BLaER1 treated with 17β-estradiol and CSF1 and Interleukin-3, amounts not matched to agents 10 nM and 100 nM (cell line): ENCODE measurements around the gene KIAA1586.
"Not testable (repeated sequence)": the region's sequence is repeated elsewhere in the genome, so short reads cannot be mapped to it uniquely, and the experiment has no call there.

Experiments used
- H3K27ac ChIP-seq, 11 experiments: shearing (Covaris generic); formaldehyde crosslinking; 2 replicates each; pipeline ENCODE4 v1.8.1; 2022
- H3K27me3 ChIP-seq, 11 experiments: shearing (Covaris generic); formaldehyde crosslinking; 2 replicates each; pipeline ENCODE4 v1.8.1; 2022
- H3K36me3 ChIP-seq, 11 experiments: shearing (Covaris generic); formaldehyde crosslinking; 2 replicates each; pipeline ENCODE4 v1.8.1; 2022
- H3K4me1 ChIP-seq, 10 experiments: shearing (Covaris generic); formaldehyde crosslinking; 2 replicates each; pipeline ENCODE4 v1.8.1; 2022
- H3K4me2 ChIP-seq, 11 experiments: shearing (Covaris generic); formaldehyde crosslinking; 2 replicates each; pipeline ENCODE4 v1.8.1; 2022
- H3K4me3 ChIP-seq, 10 experiments: shearing (Covaris generic); formaldehyde crosslinking; 2 replicates each; pipeline ENCODE4 v1.8.1; 2022
- H3K9ac ChIP-seq, 11 experiments: shearing (Covaris generic); formaldehyde crosslinking; 2 replicates each; pipeline ENCODE4 v1.8.1; 2022
- H3K9me3 ChIP-seq, 11 experiments: shearing (Covaris generic); formaldehyde crosslinking; replicated peaks in 1 of 11; 2 replicates each; pipeline ENCODE4 v1.8.1; 2022
- H4K20me1 ChIP-seq, 11 experiments: shearing (Covaris generic); formaldehyde crosslinking; 2 replicates each; pipeline ENCODE4 v1.8.1; 2022
- Cebpa-rat ChIP-seq, 11 experiments: shearing (Covaris generic); IDR thresholded peaks; 2 replicates each; pipeline ENCODE4 v1.8.1; 2022

KIAA1586 gene

DNA sequence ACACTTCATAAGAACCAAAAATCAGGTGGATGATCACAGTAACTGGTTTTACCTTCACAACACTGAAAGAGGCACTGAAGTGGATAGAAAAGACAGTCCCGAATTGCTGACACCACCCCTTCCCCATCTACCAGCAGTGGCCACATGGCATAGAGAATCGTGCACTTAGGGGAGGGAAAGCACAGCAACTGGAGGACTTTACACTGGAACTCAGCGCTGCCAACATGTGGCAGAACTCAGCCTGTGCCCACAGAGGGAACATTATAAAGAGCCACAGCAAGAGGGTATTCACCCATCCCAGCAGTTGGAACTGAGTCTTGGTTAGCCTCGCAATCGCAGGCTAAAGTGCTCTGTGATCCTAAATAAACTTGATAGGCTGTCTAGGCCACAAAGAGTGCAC lies 6.5 kb upstream of the KIAA1586 start:
- Histone ChIP-seq H3K9me3 (no peaks in the 10 kb centered on the region), H3K27ac (no peak overlapping the region), H3K27me3 (no peaks in the 10 kb centered on the region), H3K36me3 (no peaks in the 10 kb centered on the region), H3K4me3 (no peak overlapping the region), H4K20me1 (no peaks in the 10 kb centered on the region), H3K9ac (no peak overlapping the region), H3K4me2 (no peak overlapping the region), H3K4me1 (no peaks in the 10 kb centered on the region)
- TF ChIP-seq Cebpa-rat (IDR thresholded peaks at IDR 0.05) = no peak

DNA sequence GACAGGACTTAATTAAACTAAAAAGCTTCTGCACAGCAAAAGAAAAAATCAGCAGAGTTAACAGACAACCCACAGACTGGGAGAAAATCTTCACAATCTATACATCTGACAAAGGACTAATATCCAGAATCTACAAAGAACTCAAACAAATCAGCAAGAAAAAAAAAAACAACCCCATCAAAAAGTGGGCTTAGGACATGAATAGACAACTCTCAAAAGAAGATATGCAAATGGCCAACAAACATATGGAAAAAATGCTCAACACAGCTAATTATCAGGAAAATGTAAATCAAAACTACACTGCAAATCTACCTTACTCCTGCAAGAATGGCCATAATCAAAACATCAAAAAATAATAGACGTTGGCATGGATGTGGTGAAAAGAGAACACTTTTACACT lies 2.4 kb upstream of the KIAA1586 start:
- H3K9ac ChIP-seq, H3K4me2 ChIP-seq, H3K4me3 ChIP-seq, H3K27me3 ChIP-seq, H3K27ac ChIP-seq, H3K9me3 ChIP-seq: not testable (repeated sequence)
- Histone ChIP-seq H4K20me1 (peaks cover 0 to 13% (median 11%) of the 10 kb centered on the region in 11 experiments; a peak in 14 of 22 replicates), H3K36me3 (peaks cover under 1 to 11% (median 2%) of the 10 kb centered on the region in 11 experiments; a peak in 12 of 22 replicates), H3K4me1 (peaks cover 11 to 17% (median 12%) of the 10 kb centered on the region in 10 experiments)

- no peak for TF ChIP-seq Cebpa-rat (IDR thresholded peaks at IDR 0.05)
- H3K4me3 ChIP-seq = no peak overlapping the region
- H3K9ac ChIP-seq = no peak overlapping the region
- H3K27ac ChIP-seq = no peak overlapping the region
- H3K9me3 ChIP-seq = no peaks in the 10 kb centered on the region
- H3K4me2 ChIP-seq = no peak overlapping the region
- no peaks in the 10 kb centered on the region for H3K27me3 ChIP-seq
- H3K4me1 ChIP-seq = peaks cover 14 to 22% (median 17%) of the 10 kb centered on the region in 10 experiments
- H3K36me3 ChIP-seq = peaks cover 5 to 16% (median 7%) of the 10 kb centered on the region in 11 experiments; a peak in 15 of 22 replicates
- peaks cover 0 to 18% (median 16%) of the 10 kb centered on the region in 11 experiments; a peak in 14 of 22 replicates for H4K20me1 ChIP-seq
These were observed 1.9 kb upstream of the KIAA1586 start for GRCh38 chr6:57044568-57044967.

- Histone ChIP-seq H3K36me3 (peaks cover 31 to 43% (median 33%) of the 10 kb centered on the region in 11 experiments), H4K20me1 (peaks cover 12 to 41% (median 33%) of the 10 kb centered on the region in 11 experiments; a peak in 17 of 22 replicates), H3K4me1 (peaks cover 14 to 25% (median 22%) of the 10 kb centered on the region in 10 experiments)
- not testable (repeated sequence) for H3K9me3 ChIP-seq, H3K27ac ChIP-seq, H3K4me2 ChIP-seq, H3K27me3 ChIP-seq, H3K4me3 ChIP-seq, H3K9ac ChIP-seq
These were observed 728 bp downstream of the KIAA1586 start for GRCh38 chr6:57047257-57047585.

DNA sequence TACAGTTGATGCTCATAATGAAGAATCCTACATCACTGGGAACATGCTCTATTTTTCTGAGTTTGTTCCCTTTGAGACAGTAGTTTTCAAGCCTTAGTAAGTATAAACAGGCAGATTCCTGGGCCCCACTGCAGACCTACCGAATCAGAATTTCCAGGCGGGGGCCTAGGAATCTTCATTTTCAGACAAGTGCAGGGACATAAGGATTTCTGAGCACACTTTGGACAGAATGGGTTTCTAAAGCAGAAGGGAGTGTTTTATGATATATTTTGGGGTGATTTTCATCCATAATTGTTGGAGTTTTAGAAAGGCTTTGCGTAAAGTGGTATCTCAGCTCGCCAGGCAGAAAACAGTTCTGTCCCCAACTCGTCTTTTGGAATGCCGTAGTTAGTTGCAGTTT lies 1.4 kb downstream of the KIAA1586 start:
- H3K36me3 ChIP-seq = peaks cover 35 to 49% (median 39%) of the 10 kb centered on the region in 11 experiments
- peak overlapping the region; percentile 66 to 88 (median 81) for H3K4me2 ChIP-seq
- H3K4me3 ChIP-seq = peak overlapping the region; percentile 32 to 67 (median 52); a peak in 19 of 20 replicates
- peak overlapping the region; percentile 26 to 67 (median 48); a peak in 15 of 22 replicates for H3K9ac ChIP-seq
- H3K27me3 ChIP-seq, H3K9me3 ChIP-seq: not testable (repeated sequence)
- peaks cover 14 to 25% (median 22%) of the 10 kb centered on the region in 10 experiments for H3K4me1 ChIP-seq
- H4K20me1 ChIP-seq = peaks cover 12 to 43% (median 33%) of the 10 kb centered on the region in 11 experiments; a peak in 17 of 22 replicates
- peak overlapping the region in 5 of 11 experiments; percentile 25 to 35 (median 26); a peak in 3 of 22 replicates for H3K27ac ChIP-seq

DNA sequence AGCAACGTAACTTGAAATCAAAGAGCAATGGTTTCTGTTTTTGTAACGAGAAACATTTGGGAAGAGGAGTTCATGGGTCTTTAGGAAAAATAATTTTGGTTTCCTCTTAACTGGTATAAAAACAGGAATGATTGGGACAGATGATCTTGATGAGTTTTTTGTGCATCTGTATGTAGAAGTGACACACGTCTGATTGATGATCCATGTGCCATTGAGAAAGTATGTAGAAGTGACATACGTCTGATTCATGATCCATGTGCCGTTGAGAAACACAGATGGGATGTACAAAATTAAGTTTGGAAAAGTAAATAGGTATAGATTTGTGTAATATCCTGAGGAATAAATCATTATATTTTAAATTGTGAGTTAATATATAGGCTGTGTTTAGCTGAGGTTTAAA lies 2.1 kb downstream of the KIAA1586 start:
- TF ChIP-seq Cebpa-rat (IDR thresholded peaks at IDR 0.05) = no peak
- Histone ChIP-seq H3K4me2 (peak overlapping the region; percentile 66 to 88 (median 81)), H3K9me3 (no peaks in the 10 kb centered on the region), H4K20me1 (peaks cover 12 to 43% (median 33%) of the 10 kb centered on the region in 11 experiments; a peak in 17 of 22 replicates), H3K36me3 (peaks cover 42 to 56% (median 46%) of the 10 kb centered on the region in 11 experiments), H3K27ac (no peak overlapping the region), H3K4me1 (peaks cover 14 to 25% (median 22%) of the 10 kb centered on the region in 10 experiments), H3K9ac (peak overlapping the region in 9 of 11 experiments; percentile 26 to 67 (median 48); a peak in 10 of 22 replicates), H3K27me3 (no peaks in the 10 kb centered on the region), H3K4me3 (peak overlapping the region in 9 of 10 experiments; percentile 42 to 67 (median 53); a peak in 12 of 20 replicates)

GRCh38 chr6:57063847-57064246 lies 17.4 kb downstream of the KIAA1586 start:
- Histone ChIP-seq H3K9ac (no peak overlapping the region), H3K9me3 (no peaks in the 10 kb centered on the region; a peak in 1 of 22 replicates), H3K4me1 (peaks cover 0 to 18% (median 7%) of the 10 kb centered on the region in 10 experiments; a peak in 16 of 20 replicates), H3K27ac (no peak overlapping the region), H3K27me3 (no peaks in the 10 kb centered on the region), H3K4me3 (no peak overlapping the region), H3K4me2 (no peak overlapping the region), H4K20me1 (no peaks in the 10 kb centered on the region), H3K36me3 (peaks cover 50 to 99% (median 66%) of the 10 kb centered on the region in 11 experiments)
- TF ChIP-seq Cebpa-rat (IDR thresholded peaks at IDR 0.05) = no peak

GRCh38 chr6:57064809-57065208 lies 18.3 kb downstream of the KIAA1586 start:
- TF ChIP-seq Cebpa-rat (IDR thresholded peaks at IDR 0.05) = no peak
- Histone ChIP-seq H3K4me2 (peak overlapping the region in 3 of 11 experiments; percentile 8 to 44 (median 14); a peak in 2 of 22 replicates), H3K27ac (no peak overlapping the region), H4K20me1 (no peaks in the 10 kb centered on the region), H3K27me3 (no peaks in the 10 kb centered on the region), H3K4me1 (peaks cover 0 to 18% (median 7%) of the 10 kb centered on the region in 10 experiments; a peak in 16 of 20 replicates), H3K36me3 (peaks cover 47 to 89% (median 58%) of the 10 kb centered on the region in 11 experiments), H3K9ac (0 out of 22 replicates have a peak overlapping the region, but pooled peaks of 1 of the 11 experiments have one; percentile 33), H3K4me3 (no peak overlapping the region), H3K9me3 (no peaks in the 10 kb centered on the region; a peak in 1 of 22 replicates)

- Histone ChIP-seq H3K4me3 (no peak overlapping the region), H3K27me3 (no peaks in the 10 kb centered on the region), H3K9me3 (no peaks in the 10 kb centered on the region), H3K36me3 (peaks cover 27 to 56% (median 39%) of the 10 kb centered on the region in 11 experiments; a peak in 20 of 22 replicates), H3K9ac (no peak overlapping the region), H3K4me2 (no peak overlapping the region), H4K20me1 (no peaks in the 10 kb centered on the region), H3K4me1 (peaks cover 0 to 10% (median 6%) of the 10 kb centered on the region in 10 experiments; a peak in 15 of 20 replicates), H3K27ac (no peak overlapping the region)
- no peak for TF ChIP-seq Cebpa-rat (IDR thresholded peaks at IDR 0.05)
These were observed 21.6 kb downstream of the KIAA1586 start for GRCh38 chr6:57068061-57068460.

DNA sequence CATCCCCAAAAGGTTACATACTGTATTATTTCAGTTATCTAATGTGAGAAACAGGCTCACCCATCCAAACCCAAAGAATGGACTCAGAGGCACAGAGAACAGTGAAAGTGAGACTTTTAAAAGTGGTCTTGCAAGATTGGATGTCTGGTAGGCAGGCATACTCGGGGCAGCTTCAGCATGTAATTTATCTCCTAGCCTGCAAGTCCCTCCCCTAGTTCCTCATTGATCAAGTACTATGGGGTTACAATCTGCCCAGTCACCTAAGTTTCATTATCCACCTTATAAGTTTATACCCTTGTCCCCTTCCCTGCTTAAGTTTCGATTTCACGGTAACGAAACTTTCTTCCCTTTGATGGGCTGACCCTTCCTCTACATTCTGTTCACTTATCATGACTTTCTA lies 22.7 kb downstream of the KIAA1586 start:
- Histone ChIP-seq H3K36me3 (peaks cover 26 to 54% (median 37%) of the 10 kb centered on the region in 11 experiments; a peak in 21 of 22 replicates), H3K4me2 (no peak overlapping the region), H3K9me3 (no peaks in the 10 kb centered on the region), H3K27me3 (no peaks in the 10 kb centered on the region), H3K4me1 (peaks cover 0 to 10% (median 6%) of the 10 kb centered on the region in 10 experiments; a peak in 15 of 20 replicates), H4K20me1 (no peaks in the 10 kb centered on the region), H3K27ac (no peak overlapping the region), H3K9ac (no peak overlapping the region), H3K4me3 (no peak overlapping the region)
- no peak for TF ChIP-seq Cebpa-rat (IDR thresholded peaks at IDR 0.05)
